Measurements from ENCODE around the gene DIP2B. TPM values are rescaled to one million over a fixed set of nuclear protein-coding genes. Genes with fewer than 3 reads are reported as not detected.
A peak's percentile ranks its signal among the peaks of the same experiment; 100 is the strongest.

Gene DIP2B
- total RNA-seq, 6 experiments from 2014 or later = 11.1 to 24.0 (median 14.8) TPM

GRCh38 chr12:50747817-50748216, 243.0 kb downstream of the DIP2B start:
- H3K9me3 ChIP-seq = no peaks in the 10 kb centered on the region
- no peak overlapping the region for H3K4me3 ChIP-seq
- H3K27me3 ChIP-seq = no peaks in the 10 kb centered on the region
- 71% methylated on average over 1 of the region's 1 CpG for WGBS (ENCODE audit: insufficient coverage, low coverage, low lambda C conversion rate, missing lambda C conversion rate)
- peak in 1 of 3 donors; percentile 18 for DNase-seq
- no peak for ATAC-seq
- no peak overlapping the region for H3K27ac ChIP-seq
- H3K36me3 ChIP-seq = peaks cover 0 to 57% (median 17%) of the 10 kb centered on the region in 4 donors
- no peak for TF ChIP-seq POLR2A (IDR thresholded peaks at IDR 0.05)
- no peak for TF ChIP-seq CTCF (IDR thresholded peaks at IDR 0.05)
- intact Hi-C loops (cut with DNase I) = no loop called here
- H3K4me1 ChIP-seq = no peaks in the 10 kb centered on the region

DNA sequence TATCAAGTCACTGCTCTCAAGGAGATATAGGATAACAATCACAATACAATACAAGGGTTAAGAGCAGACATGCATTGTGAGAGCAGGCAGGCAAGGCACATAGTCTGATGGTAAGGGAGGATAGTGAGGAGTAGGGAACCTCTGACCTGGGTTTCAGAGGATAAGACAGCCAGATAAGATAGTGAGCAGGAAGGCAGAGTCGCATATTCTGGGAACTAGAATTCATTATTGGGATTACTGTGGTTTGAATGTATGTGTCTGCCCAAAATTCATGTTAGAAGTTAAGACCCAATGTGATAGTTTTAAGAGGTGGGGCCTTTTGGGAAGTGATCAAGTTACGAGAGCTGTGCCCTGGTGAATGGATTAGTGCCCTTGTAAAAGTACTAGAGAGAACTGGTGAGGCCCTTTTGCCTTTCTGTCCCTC, 244.7 kb downstream of the DIP2B start:
- intact Hi-C loops (cut with DNase I) = no loop called here

DNA sequence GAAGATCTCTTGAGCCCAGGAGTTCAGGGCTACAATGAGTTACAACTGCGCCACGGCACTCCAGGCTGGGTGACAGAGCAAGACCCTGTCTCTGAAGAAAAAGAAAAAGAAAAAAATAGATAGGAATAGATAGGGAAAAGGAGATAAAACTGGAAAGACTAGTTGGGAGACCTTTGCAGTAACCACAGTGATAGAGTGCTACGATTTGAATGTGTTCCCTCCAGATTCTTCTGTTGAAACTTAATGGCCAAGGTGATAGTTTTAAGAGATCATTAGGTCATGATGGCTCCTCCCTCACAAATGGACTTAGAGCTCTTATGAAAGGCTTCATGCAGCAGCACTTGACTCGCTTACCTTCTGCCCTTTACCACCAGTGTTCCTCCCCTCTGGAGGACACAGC, 245.6 kb downstream of the DIP2B start:
- no peak overlapping the region for H3K27ac ChIP-seq
- 100% methylated on average over 3 of the region's 4 CpGs for WGBS (ENCODE audit: insufficient coverage, low coverage, low lambda C conversion rate, missing lambda C conversion rate)
- H3K27me3 ChIP-seq = no peaks in the 10 kb centered on the region
- DNase-seq (peak in 1 of 3 donors; percentile 26), ATAC-seq (no peak)
- H3K36me3 ChIP-seq = peaks cover 0 to 31% (median 3%) of the 10 kb centered on the region in 4 donors
- TF ChIP-seq POLR2A (IDR thresholded peaks at IDR 0.05) = no peak
- no peak for TF ChIP-seq CTCF (IDR thresholded peaks at IDR 0.05)
- intact Hi-C loops (cut with DNase I) = no loop called here
- no peaks in the 10 kb centered on the region for H3K9me3 ChIP-seq
- no peaks in the 10 kb centered on the region for H3K4me1 ChIP-seq
- no peak overlapping the region for H3K4me3 ChIP-seq

More for the DNA sequence above, 244.7 kb downstream of the DIP2B start:
- TF ChIP-seq POLR2A (IDR thresholded peaks at IDR 0.05) = no peak
- no peak for TF ChIP-seq CTCF (IDR thresholded peaks at IDR 0.05)
- ATAC-seq (no peak), DNase-seq (peak in 1 of 3 donors; percentile 10)
- Histone ChIP-seq H3K4me1 (no peaks in the 10 kb centered on the region), H3K9me3 (no peaks in the 10 kb centered on the region), H3K27me3 (no peaks in the 10 kb centered on the region), H3K4me3 (no peak overlapping the region), H3K36me3 (peaks cover 0 to 40% (median 8%) of the 10 kb centered on the region in 4 donors), H3K27ac (no peak overlapping the region)
- 88% methylated on average over 2 of the region's 2 CpGs for WGBS (ENCODE audit: insufficient coverage, low coverage, low lambda C conversion rate, missing lambda C conversion rate)

DNA sequence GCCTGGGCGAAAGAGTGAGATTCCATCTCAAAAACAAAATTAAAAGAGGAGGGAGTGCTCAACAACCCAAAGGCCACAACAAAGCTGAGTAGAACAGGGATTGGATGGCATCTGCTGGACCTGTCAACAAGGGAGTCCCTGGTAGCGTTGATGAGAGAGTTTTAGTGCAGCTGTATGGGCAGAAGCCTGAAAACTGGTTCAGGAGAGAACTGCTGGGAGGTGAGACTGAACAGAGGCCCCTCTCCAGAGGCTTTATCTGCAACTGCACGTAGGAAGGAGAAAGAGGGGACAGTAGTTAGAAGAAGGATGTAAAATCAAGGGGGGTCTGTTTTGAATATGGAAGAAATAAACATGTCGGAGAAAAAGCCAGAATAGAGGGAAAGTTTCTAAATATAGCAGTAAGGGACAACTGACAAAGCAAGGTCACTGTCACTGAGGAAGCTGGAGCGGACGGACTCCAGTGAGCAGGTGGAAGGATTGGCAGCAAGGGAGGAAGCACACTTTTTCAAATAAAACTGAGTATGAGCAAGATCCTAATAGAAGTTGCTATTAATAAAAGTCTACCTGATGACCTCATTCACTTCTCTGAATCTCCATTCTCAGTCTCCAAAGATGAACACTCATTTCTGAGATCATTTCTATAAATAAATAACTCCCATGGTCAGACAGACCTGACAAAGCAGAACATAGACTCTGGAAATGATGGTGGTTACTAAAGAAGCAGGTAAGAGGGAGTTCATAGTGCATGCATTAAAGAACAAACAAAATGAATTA, 247.3 kb downstream of the DIP2B start:
- peaks cover 0 to 3% (median 0%) of the 10 kb centered on the region in 4 donors for H3K9me3 ChIP-seq
- DNase-seq (peak in 1 of 3 donors; percentile 13), ATAC-seq (peak in 1 of 4 donors; percentile 48)
- H3K4me1 ChIP-seq = no peaks in the 10 kb centered on the region
- 70% methylated on average over 5 of the region's 6 CpGs for WGBS (ENCODE audit: insufficient coverage, low coverage, low lambda C conversion rate, missing lambda C conversion rate)
- no peak overlapping the region for H3K4me3 ChIP-seq
- intact Hi-C loops (cut with DNase I) = no loop called here
- no peaks in the 10 kb centered on the region for H3K27me3 ChIP-seq
- no peak overlapping the region for H3K27ac ChIP-seq
- H3K36me3 ChIP-seq = peaks cover 0 to 14% (median 2%) of the 10 kb centered on the region in 4 donors
- TF ChIP-seq POLR2A (IDR thresholded peaks at IDR 0.05) (no peak), CTCF (IDR thresholded peaks at IDR 0.05) (no peak)
